Activated CD4-positive, alpha-beta T cell treated with anti-CD3 and anti-CD28 coated beads, Interleukin-2, amount 50 U/mL, for 4 hours (primary cell): ENCODE data around the gene DOLPP1.
A peak's percentile ranks its signal among the peaks of the same experiment; 100 is the strongest.
"Not testable (repeated sequence)": the region's sequence is repeated elsewhere in the genome, so short reads cannot be mapped to it uniquely, and the experiment has no call there.

ENCODE experiments used
- DNase-seq, 2 experiments: peaks; one replicate each; pipeline ENCODE4 v3.0.0-alpha.2; 2020

DOLPP1 gene

GRCh38 chr9:129113645-129114304 lies 32.9 kb downstream of the DOLPP1 start:
- DNase-seq, result no peak

- DNase-seq, result no peak
Observed at GRCh38 chr9:129118799-129119198, 37.9 kb downstream of the DOLPP1 start.

GRCh38 chr9:129121483-129121882 lies 40.6 kb downstream of the DOLPP1 start:
- no peak for DNase-seq

- no peak for DNase-seq
Observed at GRCh38 chr9:129122133-129122532, 41.2 kb downstream of the DOLPP1 start.

GRCh38 chr9:129122976-129123375 lies 42.1 kb downstream of the DOLPP1 start:
- DNase-seq, result not testable (repeated sequence)

- no peak for DNase-seq
Observed at GRCh38 chr9:129124506-129125069, 43.7 kb downstream of the DOLPP1 start.

- no peak for DNase-seq
Observed at GRCh38 chr9:129125478-129125877, 44.6 kb downstream of the DOLPP1 start.

- no peak for DNase-seq
Observed at GRCh38 chr9:129126749-129127618, 46.1 kb downstream of the DOLPP1 start.

- no peak for DNase-seq
Observed at GRCh38 chr9:129128689-129129088, 47.8 kb downstream of the DOLPP1 start.

GRCh38 chr9:129130271-129130670 lies 49.4 kb downstream of the DOLPP1 start:
- not testable (repeated sequence) for DNase-seq

- no peak for DNase-seq
Observed at GRCh38 chr9:129130791-129131190, 49.9 kb downstream of the DOLPP1 start.

- DNase-seq, result peak; percentile 83 to 88
Observed at GRCh38 chr9:129131300-129132145, 50.6 kb downstream of the DOLPP1 start.

GRCh38 chr9:129133082-129133481 lies 52.2 kb downstream of the DOLPP1 start:
- DNase-seq, result no peak

- DNase-seq, result no peak
Observed at GRCh38 chr9:129135476-129135875, 54.6 kb downstream of the DOLPP1 start.

- no peak for DNase-seq
Observed at GRCh38 chr9:129136446-129137035, 55.6 kb downstream of the DOLPP1 start.

- DNase-seq, result no peak
Observed at GRCh38 chr9:129137292-129138143, 56.6 kb downstream of the DOLPP1 start.

GRCh38 chr9:129138144-129138462 lies 57.2 kb downstream of the DOLPP1 start:
- no peak for DNase-seq

- DNase-seq, result no peak
Observed at GRCh38 chr9:129138476-129139232, 57.7 kb downstream of the DOLPP1 start.

GRCh38 chr9:129139233-129139992 lies 58.5 kb downstream of the DOLPP1 start:
- peak; percentile 65 for DNase-seq

- peak; percentile 75 to 78 for DNase-seq
Observed at GRCh38 chr9:129139993-129140396, 59.1 kb downstream of the DOLPP1 start.
